CD4-positive, alpha-beta T cell treated with Interferon alpha-2 for 1 hour (primary cell): Measurements from ENCODE around the gene SNX5.
A peak's percentile ranks its signal among the peaks of the same experiment; 100 is the strongest.

Source experiments
- DNase-seq, 2 donors: peaks; one replicate each; pipeline ENCODE4 v3.0.0-alpha.2; 2020 to 2022

SNX5 gene

GRCh38 chr20:17968366-17969277 is at the start of gene SNX5, which contains the start of gene MGME1:
Gene SNX5 (minus strand): TSS chr20:17968794. CDS start chr20:17968425, 369 bp downstream.
Gene MGME1 (plus strand): TSS chr20:17969018. CDS start chr20:17969860, 842 bp downstream.
- DNase-seq = peak; percentile 99

DNA sequence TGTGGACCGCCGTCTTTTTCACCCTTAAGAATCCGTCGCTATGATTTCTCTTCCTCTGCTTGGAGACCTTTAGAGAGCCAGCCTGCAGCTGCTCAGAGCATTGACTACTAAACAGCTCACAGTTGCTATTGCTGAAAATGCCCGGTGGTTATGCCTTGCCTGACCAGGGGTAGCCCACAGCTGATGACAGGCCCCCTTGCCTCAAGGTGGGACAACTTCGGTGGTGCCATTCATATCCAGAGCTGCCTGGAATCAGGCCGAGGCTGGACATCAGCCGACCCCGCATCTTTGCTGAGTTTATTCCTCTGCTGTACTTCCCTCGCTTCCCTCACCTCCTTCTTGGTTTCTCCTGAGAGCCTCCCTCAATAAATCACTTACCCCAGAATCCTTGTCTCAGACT is 49.5 kb upstream of the SNX5 start:
- no peak for DNase-seq

DNA sequence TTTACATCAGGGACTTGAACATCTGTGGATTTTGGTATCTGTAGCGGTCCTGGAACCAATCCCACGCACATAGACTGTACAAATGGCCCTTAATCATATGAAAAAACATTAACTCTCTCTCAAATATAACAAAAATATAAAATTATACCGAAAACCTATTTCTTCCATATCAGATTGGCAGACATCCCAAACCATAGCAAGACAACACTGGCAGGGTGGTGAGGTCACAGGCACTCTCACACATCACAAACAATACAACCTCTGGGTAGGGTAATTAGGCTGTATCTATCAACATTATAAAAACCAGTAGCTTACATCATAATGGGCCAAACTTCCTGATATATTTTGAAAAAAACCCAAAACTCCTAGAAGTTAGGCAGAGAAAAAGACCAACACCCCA is 48.2 kb upstream of the SNX5 start:
- no peak for DNase-seq

DNA sequence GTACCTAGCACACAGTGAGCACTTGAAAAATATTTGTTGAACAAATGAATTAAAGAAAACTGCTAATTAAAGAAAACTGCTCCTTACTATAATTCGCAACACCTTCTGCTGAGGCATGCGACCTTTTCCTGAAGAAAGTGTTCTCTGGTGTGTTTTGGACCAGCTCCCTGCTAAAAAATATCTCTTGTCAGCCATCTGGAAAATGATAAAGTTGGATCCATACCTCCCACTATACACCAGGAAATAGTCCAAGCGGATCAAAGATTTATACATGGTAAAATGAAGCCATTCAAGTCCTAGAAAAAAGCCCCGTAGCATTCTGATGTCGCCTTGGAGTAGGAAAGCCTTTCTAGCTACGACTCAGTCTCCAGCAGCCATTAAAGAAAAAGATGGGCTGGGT is 45.8 kb upstream of the SNX5 start:
- no peak for DNase-seq

DNA sequence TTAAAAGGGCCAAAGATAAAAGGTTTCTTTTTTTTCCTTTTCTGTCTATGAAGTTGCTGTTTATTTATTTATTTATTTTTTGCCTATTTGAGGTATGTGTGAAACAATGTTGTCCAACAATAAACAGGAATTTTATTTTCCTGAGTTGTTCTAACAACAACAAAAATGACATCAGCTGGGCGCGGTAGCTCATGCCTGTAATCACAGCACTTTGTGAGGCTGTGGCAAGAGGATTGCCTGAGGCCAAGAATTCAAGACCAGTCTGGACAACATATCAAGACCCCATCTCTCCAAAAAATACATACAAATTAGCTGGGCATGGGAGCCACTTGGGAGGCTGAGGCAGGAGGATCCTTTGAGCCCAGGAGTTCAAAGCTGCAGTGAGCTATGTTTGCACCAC is 44.3 kb upstream of the SNX5 start:
- DNase-seq = no peak

DNA sequence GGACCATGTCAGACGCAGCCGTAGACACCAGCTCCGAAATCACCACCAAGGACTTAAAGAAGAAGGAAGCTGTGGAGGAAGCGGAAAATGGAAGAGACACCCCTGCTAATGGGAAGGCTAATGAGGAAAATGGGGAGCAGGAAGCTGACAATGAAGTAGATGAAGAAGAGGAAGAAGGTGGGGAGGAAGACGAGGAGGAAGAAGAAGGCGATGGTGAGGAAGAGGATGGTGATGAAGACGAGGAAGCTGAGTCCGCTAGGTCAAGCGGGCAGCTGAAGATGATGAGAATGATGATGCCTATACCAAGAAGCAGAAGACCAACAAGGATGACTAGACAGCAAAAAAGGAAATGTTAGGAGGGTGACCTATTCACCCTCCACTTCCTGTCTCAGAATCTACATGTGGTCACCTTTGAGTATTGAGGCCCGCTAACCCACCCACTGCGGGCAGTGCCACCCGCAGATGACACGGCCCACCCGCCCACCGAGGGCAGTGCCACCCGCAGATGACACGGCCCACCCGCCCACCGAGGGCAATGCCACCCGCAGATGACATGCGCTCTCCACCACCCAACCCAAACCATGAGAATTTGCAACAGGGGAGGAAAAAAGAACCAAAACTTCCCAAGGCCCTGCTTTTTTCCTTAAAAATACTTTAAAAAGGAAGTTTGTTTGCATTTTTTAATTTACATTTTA is 43.5 kb upstream of the SNX5 start:
- no peak for DNase-seq

DNA sequence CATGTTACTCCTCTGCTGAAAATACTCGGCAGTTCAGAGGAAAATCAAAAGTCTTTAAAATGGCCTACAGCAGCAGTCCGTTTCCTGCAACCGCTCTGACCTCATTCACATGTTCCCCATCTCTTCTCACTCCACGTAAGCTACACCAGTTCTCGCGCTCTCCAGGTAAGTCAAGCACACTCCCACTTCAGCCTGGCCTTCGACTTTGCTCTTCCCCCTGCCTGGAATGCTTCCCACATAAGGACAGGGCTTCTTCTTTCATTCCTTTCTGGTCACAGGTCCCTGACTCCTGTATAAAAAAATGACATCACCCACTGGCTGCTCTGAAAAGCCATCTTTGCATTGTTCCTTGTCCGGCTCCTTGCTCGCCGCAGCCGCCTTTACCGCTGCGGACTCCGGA is 42.9 kb upstream of the SNX5 start:
- no peak for DNase-seq

GRCh38 chr20:18009116-18009515 is 40.5 kb upstream of the SNX5 start:
- DNase-seq = no peak

DNA sequence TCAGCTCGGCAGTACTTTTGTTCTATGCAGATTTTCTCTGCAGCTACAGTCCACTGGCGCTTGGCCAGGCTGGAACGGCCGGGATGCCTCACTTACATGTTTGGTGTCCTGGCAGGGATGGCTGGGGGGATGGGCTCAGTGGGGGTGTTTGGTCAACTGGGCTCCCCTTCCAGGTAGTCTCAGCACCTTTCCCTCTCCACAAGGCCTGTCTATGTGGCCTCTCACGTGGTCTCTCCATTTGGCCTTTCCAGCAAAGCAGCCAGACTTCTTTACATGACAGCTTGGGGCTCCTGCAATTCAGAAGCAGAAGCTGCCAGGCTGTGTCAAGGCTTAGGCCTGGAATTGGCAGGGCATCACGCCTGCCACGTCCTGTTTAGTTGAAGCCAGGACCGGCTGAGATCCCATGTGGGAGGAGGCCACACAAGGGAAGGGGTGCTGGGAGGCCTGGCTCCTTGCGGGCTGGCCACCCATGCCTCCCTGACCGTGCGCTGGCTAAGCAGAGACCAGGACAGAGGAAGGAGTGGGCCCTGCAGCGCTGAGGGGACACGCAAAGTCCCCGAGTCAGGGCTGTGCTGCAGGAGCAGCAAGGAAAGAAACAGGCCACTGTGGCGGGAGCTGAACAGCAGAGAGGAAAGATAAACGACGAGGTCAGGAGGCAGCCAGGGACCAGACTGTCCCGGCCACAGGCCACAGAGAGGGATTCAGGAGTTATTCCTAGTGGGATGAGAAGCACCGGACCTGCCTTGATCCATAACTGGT is 39.1 kb upstream of the SNX5 start:
- no peak for DNase-seq

DNA sequence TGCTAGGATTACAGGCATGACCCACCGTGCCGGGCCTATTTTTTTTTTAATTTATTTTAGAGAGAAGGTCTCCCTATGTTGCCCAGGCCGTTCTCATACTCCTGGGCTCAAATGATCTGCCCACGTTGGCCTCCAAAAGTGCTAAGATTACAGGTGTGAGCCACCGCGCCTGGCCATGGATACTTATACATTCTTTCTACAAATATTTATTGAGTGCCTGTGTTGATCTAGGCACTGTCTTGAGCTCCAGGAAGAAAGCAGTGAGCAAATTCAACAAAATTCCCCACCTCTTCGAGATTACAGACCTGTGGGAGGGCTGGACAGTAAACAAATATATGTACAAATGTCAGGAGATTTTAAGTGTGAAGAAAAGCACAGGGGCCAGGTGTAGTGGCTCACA is 38.1 kb upstream of the SNX5 start:
- DNase-seq = no peak

- no peak for DNase-seq
Observed at GRCh38 chr20:18005990-18006364, 37.4 kb upstream of the SNX5 start.

DNA sequence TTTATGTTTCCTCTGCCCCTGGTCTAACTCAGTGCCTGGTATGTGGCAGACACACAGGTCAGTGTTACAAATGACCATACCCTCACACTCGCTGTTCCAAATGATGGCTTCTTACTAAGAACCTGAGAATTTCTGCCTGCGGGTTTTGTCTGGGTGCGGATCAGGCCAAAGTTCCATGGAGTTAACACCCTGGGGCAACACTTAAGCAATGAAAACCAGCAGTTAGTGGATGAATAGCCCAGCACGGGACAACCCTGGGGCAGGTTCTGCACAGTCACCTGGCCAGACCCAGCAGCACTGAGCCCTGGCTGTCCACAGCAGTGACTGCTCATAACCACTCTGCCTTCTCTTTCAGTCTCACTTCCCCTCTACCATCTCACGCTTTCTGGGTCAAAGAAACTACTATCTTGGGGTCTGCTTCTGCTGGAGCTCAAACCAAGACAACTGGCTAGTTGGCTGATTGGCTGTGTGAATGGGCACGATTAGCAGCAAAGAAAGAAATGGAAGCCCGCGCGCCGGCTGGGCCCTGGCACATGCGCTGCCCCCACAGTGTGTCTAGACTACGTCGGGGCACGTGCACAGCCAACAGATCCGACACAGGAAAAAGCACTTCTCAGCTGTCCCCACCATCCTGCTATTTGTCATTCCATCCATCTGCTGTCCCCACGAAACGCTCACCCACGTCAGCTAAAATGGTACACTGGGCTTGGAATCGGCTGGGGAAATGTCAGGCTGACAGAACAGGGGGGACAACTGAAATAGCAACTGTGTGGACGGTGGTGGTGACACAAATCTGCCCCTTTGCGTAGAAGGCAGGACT is 36.8 kb upstream of the SNX5 start:
- peak in 1 of 2 donors; percentile 5 for DNase-seq

GRCh38 chr20:18004384-18005031 is 35.9 kb upstream of the SNX5 start:
- DNase-seq = no peak

GRCh38 chr20:18003897-18004296 is 35.3 kb upstream of the SNX5 start:
- no peak for DNase-seq

DNA sequence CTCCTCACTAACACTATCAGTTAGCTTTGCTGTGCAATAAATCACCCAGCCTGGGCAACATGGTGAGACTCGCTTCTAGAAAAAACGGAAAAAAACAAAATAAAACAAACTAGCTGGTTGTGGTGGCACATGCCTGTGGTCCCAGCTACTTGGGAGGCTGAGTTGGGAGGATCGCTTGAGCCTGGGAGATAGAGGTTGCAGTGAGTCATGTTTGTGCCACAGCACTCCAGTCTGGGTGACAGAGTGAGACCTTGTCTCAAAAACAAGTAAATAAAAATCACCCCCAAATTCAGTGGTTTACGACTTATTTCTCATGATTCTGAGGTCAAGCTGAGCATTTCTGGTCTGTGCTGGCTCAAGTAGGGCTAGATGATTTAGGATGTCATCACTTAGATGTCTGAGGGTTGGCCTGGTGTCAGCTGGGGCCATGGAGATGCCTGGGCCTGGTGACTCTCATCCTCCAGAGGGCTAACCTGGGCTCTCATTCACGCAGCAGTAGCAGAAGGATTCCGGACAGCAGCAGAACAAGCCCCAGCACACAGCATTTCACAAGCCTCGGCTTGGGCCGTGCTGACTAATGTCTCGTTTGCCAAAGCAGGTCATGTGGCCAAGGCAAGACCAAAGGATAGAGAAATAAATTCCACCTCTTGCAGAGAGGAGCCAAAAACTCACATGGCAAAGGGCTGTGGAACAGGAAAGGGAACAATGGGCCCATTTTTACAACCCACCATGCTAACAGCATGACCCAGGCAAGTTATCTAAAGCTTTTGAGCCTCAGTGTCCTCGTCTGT is 32.7 kb upstream of the SNX5 start:
- no peak for DNase-seq

- no peak for DNase-seq
Observed at GRCh38 chr20:17999566-17999965, 31.0 kb upstream of the SNX5 start.

- no peak for DNase-seq
Observed at GRCh38 chr20:17998446-17998845, 29.9 kb upstream of the SNX5 start.

GRCh38 chr20:17995967-17996819 is 27.6 kb upstream of the SNX5 start:
- DNase-seq = peak; percentile 50 to 76

- DNase-seq = no peak
Observed at GRCh38 chr20:17993546-17993945, 25.0 kb upstream of the SNX5 start.
